HepG2 (cell line): ENCODE results near the gene RGS6.

ENCODE experiments used
- CTCF ChIP-seq: sonication (generic); formaldehyde crosslinking; IDR thresholded peaks from 2 replicates; pipeline ENCODE4 v1.5.0; 2020; ENCODE audit warnings: mild to moderate bottlenecking, missing genetic modification reagents, moderate library complexity
- DMTF1 ChIP-seq: sonication (generic); formaldehyde crosslinking; IDR thresholded peaks from 2 replicates; pipeline ENCODE4 v1.4.0; 2020; ENCODE audit warnings: mild to moderate bottlenecking, missing genetic modification reagents
- EEA1 ChIP-seq: sonication (generic); formaldehyde crosslinking; IDR thresholded peaks from 2 replicates; pipeline ENCODE4 v1.5.1; 2020; ENCODE audit warnings: mild to moderate bottlenecking, missing genetic modification reagents, borderline replicate concordance
- EHMT2 ChIP-seq: fragments of 200-600 bp; sonication (generic); IDR thresholded peaks from 2 replicates; pipeline ENCODE4 v1.7.0; 2017; ENCODE audit warnings: antibody characterized with exemption, low read depth, low read length, borderline replicate concordance
- HOXA5 ChIP-seq: sonication (generic); formaldehyde crosslinking; IDR thresholded peaks from 2 replicates; pipeline ENCODE4 v1.4.0; 2020; ENCODE audit warnings: missing genetic modification reagents
- KDM2A ChIP-seq: sonication (generic); formaldehyde crosslinking; IDR thresholded peaks from 2 replicates; pipeline ENCODE4 v1.4.0; 2020; ENCODE audit warnings: low read depth, missing genetic modification reagents, borderline replicate concordance
- PHF20 ChIP-seq: sonication (generic); formaldehyde crosslinking; IDR thresholded peaks from 2 replicates; pipeline ENCODE4 v1.5.0; 2020; ENCODE audit warnings: mild to moderate bottlenecking, missing genetic modification reagents
- POLR2A ChIP-seq, 2 experiments: IDR thresholded peaks; 2 replicates each; pipeline ENCODE4 v1.6.1; 2011; ENCODE audit warnings: low read depth in 2 of 2, low read length in 2 of 2, mild to moderate bottlenecking in 1 of 2, moderate library complexity in 1 of 2; ENCODE audit not compliant: insufficient read depth in 1 of 2
- SP2 ChIP-seq: sonication (generic); formaldehyde crosslinking; IDR thresholded peaks from 2 replicates; pipeline ENCODE4 v1.5.1; 2020; ENCODE audit warnings: mild to moderate bottlenecking, missing genetic modification reagents
- ZNF274 ChIP-seq: sonication (generic); formaldehyde crosslinking; IDR thresholded peaks from 2 replicates; pipeline ENCODE4 v1.5.1; 2020; ENCODE audit warnings: mild to moderate bottlenecking, missing genetic modification reagents
- TF ChIP-seq, protein P1 (sequence below): sonication (generic); formaldehyde crosslinking; IDR thresholded peaks from 2 replicates; pipeline ENCODE4 v1.8.0; 2022; ENCODE audit warnings: mild to moderate bottlenecking, missing genetic modification reagents

DNA sequence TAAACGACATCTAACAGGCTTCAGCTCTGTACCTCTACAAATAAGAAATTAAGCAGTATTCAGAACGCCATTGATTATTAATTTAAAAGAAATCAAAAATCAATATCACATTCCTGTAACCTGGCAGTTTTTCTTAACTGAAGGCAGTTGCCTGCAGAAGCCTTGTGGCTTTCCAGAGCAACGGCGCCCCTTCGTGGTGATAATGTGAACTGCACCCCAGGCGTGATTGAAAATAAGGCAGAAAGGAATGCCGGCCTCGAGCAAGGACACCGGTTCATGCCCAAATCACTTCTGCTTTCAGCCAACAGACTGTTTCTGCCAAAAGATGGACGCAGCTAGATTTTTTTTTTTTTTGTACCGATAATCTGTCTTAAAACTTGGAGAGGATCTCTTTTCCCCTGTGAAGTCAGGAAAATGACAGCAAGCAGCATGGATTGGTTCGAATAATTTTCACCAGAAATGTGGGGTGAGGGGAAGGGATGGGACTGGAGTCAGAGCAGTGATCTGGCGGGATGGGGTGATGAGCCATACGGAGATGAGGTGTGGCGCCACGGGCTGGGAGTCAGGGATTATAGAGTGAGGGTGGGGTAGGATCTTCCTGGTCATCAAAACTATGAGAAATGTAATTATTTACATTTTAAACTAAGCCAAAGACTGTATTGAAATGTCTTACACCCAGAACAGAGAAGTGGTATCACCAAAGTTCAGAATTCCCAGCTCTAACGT lies 488.7 kb downstream of the RGS6 start:
- TF ChIP-seq PHF20 (CRISPR knock-in tag) (no peak), ZNF274 (CRISPR knock-in tag) (no peak), DMTF1 (CRISPR knock-in tag) (no peak), SP2 (no peak), EEA1 (no peak), KDM2A (CRISPR knock-in tag) (no peak), EHMT2 (no peak), HOXA5 (no peak), POLR2A (IDR thresholded peaks at IDR 0.05; ENCODE audit: insufficient read depth in 1 of 2, low read depth in 2 of 2, low read length in 2 of 2) (no peak), CTCF (CRISPR knock-in tag) (peak; percentile 75)
- TF ChIP-seq, protein P1, sequence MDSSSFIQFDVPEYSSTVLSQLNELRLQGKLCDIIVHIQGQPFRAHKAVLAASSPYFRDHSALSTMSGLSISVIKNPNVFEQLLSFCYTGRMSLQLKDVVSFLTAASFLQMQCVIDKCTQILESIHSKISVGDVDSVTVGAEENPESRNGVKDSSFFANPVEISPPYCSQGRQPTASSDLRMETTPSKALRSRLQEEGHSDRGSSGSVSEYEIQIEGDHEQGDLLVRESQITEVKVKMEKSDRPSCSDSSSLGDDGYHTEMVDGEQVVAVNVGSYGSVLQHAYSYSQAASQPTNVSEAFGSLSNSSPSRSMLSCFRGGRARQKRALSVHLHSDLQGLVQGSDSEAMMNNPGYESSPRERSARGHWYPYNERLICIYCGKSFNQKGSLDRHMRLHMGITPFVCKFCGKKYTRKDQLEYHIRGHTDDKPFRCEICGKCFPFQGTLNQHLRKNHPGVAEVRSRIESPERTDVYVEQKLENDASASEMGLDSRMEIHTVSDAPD (CRISPR knock-in tag): no peak
